Transverse colon (tissue), 3 donors: ENCODE measurements around the gene MDFI.

Experiments used
- EP300 ChIP-seq: sonication (generic); formaldehyde crosslinking; IDR thresholded peaks from one replicate; pipeline ENCODE4 v1.6.1; 2017; ENCODE audit warnings: antibody characterized with exemption, low read depth
- POLR2AphosphoS5 ChIP-seq, 3 donors: sonication (generic); formaldehyde crosslinking; IDR thresholded peaks; one replicate each; pipeline ENCODE4 v1.6.1; 2016; ENCODE audit warnings: antibody characterized with exemption in 3 of 3

DNA sequence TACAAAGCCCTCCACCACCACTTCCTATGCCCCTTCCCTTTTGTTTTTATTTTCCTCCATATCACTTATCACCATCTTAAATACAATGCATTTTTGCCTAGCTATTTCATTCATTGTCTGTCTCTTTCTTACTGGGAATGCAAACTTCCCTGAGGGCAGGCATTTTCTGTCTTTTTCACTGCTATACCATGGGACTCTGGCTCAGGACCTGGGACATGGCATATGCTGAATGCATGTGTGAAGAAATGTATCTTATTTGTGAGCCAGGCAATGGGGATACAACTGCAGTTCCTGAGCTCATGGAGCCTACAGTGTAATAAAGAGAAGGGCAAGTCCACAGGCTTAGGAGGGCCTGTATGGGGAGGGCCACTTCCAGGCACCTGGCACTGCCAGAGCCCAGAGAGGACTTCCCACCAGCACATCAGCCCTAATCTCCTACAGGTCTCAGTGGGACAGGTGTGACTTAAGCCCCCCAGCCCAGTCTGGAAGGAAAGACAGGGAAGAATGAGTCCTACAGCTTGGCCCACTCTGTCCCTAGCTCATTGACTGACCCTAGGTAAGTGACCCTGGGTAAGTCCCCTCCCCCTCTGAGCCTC lies 53.9 kb downstream of the MDFI start:
- TF ChIP-seq POLR2AphosphoS5 (IDR thresholded peaks at IDR 0.05) (no peak), EP300 (no peak)
